Measurements from ENCODE around the gene F9. TPM values are rescaled to one million over a fixed set of nuclear protein-coding genes. Genes with fewer than 3 reads are reported as not detected.

F9 gene
- total and polyA plus RNA-seq, 10 of the 15 experiments (the other 5 are each of a cell fraction or from before 2014, with no cell fraction given) = 0.18 TPM; not detected in 9

DNA sequence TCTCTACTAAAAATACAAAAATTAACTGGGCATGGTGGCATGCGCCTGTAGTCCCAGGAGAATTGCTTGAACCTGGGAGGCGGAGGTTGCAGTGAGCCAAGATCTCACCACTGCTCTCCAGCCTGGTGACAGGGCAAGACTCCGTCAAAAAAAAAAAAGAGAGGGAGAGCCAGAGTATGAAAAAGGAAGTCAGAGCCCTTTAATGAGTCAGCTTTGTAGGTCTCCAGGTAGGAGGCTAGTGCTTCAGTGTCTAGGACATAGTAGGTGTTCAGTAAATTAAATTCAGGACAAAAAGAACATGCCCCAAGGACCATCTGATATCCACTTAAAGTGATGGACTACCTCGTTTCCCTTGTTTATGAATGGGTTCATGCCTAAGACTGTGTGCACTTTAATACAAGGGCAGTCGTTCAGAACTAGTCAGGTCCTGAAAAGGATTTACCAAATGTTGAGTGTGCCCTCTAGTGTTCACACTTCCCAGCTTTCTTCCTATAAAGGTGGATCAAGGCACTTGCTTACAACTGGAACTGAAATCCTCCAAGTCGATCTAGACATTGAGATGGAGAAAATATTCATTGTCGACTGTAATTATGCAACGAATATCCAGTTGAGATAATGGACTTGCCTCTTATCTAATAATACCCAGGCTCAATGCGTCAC, 29.0 kb downstream of the F9 start:
- TF ChIP-seq USF2 (IDR thresholded peaks at IDR 0.05; ENCODE audit: borderline replicate concordance, low read depth, low read length) (no peak), TCF3 (IDR thresholded peaks at IDR 0.05; ENCODE audit: borderline replicate concordance, insufficient read depth, low read depth, low read length) (no peak), SMC3 (IDR thresholded peaks at IDR 0.05; ENCODE audit: borderline replicate concordance, low read length) (peak; percentile 59; the same call in 1 of the 2 replicates), NFIC (IDR thresholded peaks at IDR 0.05; ENCODE audit: low read depth, low read length) (no peak), EP300 (IDR thresholded peaks at IDR 0.05; ENCODE audit: borderline replicate concordance in 1 of 2, control insufficient read depth in 1 of 2, low read depth in 2 of 2, low read length in 2 of 2) (no peak), ELK1 (IDR thresholded peaks at IDR 0.05; ENCODE audit: low read depth, low read length) (no peak), RAD21 (IDR thresholded peaks at IDR 0.05; ENCODE audit: insufficient read depth, low read depth, low read length) (peak; percentile 78), HDAC6 (IDR thresholded peaks at IDR 0.05; ENCODE audit: unreplicated experiment) (no peak)
- TF ChIP-seq, protein P1, sequence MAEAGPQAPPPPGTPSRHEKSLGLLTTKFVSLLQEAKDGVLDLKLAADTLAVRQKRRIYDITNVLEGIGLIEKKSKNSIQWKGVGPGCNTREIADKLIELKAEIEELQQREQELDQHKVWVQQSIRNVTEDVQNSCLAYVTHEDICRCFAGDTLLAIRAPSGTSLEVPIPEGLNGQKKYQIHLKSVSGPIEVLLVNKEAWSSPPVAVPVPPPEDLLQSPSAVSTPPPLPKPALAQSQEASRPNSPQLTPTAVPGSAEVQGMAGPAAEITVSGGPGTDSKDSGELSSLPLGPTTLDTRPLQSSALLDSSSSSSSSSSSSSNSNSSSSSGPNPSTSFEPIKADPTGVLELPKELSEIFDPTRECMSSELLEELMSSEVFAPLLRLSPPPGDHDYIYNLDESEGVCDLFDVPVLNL (IDR thresholded peaks at IDR 0.05; ENCODE audit: low read depth, low read length) = no peak
- TF ChIP-seq, protein P2, sequence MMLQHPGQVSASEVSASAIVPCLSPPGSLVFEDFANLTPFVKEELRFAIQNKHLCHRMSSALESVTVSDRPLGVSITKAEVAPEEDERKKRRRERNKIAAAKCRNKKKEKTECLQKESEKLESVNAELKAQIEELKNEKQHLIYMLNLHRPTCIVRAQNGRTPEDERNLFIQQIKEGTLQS (IDR thresholded peaks at IDR 0.05; ENCODE audit: borderline replicate concordance, extremely low read depth, low read depth, low read length) = no peak
- TF ChIP-seq, protein P3, sequence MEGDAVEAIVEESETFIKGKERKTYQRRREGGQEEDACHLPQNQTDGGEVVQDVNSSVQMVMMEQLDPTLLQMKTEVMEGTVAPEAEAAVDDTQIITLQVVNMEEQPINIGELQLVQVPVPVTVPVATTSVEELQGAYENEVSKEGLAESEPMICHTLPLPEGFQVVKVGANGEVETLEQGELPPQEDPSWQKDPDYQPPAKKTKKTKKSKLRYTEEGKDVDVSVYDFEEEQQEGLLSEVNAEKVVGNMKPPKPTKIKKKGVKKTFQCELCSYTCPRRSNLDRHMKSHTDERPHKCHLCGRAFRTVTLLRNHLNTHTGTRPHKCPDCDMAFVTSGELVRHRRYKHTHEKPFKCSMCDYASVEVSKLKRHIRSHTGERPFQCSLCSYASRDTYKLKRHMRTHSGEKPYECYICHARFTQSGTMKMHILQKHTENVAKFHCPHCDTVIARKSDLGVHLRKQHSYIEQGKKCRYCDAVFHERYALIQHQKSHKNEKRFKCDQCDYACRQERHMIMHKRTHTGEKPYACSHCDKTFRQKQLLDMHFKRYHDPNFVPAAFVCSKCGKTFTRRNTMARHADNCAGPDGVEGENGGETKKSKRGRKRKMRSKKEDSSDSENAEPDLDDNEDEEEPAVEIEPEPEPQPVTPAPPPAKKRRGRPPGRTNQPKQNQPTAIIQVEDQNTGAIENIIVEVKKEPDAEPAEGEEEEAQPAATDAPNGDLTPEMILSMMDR (IDR thresholded peaks at IDR 0.05 in 2 of 3, conservative IDR thresholded peaks at IDR 0.05 in 1 of 3; ENCODE audit: control insufficient read depth in 2 of 3, extremely low read depth in 1 of 3, insufficient read depth in 1 of 3, low read depth in 3 of 3, low read length in 3 of 3) = peak; percentile 51 to 61 (median 58); a peak in 5 of 6 replicates
- H3K9me3 ChIP-seq (replicated peaks; ENCODE audit: control insufficient read depth, insufficient read depth, low read length) = no peaks in the 10 kb centered on the region
- no TSS peak for BruUV-seq (replicated peaks)
- RAD21 ChIA-PET (ENCODE audit: unreplicated experiment) = interaction anchor here (1.1 to 1.3 kb wide), 2 partner anchors 710 to 784 kb away, joined by 3 to 4 read pairs; no protein-coding TSS in a partner anchor
- no peaks in the 10 kb centered on the region for H3K79me2 ChIP-seq (ENCODE audit: control insufficient read depth, insufficient read depth, low read length)
- H3K4me1 ChIP-seq (ENCODE audit: control insufficient read depth, insufficient read depth, low read length) = peaks cover 6% of the 10 kb centered on the region
- peak; percentile 30 for DNase-seq (ENCODE audit: low read depth, low spot score)
- SMC1A ChIA-PET (ENCODE audit: uncharacterized antibody, unreplicated experiment) = interaction anchor here (0.6 to 1.5 kb wide), 6 partner anchors 16 to 701 kb away, joined by 3 read pairs; no protein-coding TSS in a partner anchor
- in situ Hi-C loops (cut with MboI) (loop anchor here (10.0 kb wide), 3 partner anchors 375 to 785 kb away; partner anchors contain the start of gene ATP11C), intact Hi-C loops (cut with micrococcal nuclease; ENCODE audit: unreplicated experiment) (loop anchor here (1.0 to 10.0 kb wide), 3 partner anchors 405 to 784 kb away; partner anchors contain the start of gene CXorf66)
- H3K4me2 ChIP-seq (ENCODE audit: control insufficient read depth, insufficient read depth) = no peak overlapping the region
- CTCF ChIA-PET = interaction anchor here (0.5 to 2.3 kb wide), 15 partner anchors 8 to 785 kb away, joined by 3 to 11 read pairs (median 5); partner anchors contain the start of gene ATP11C
- FAIRE-seq = peak; percentile 83
- 10% methylated on average over 8 of the region's 9 CpGs for WGBS (ENCODE audit: insufficient coverage, insufficient replicate concordance, low lambda C conversion rate, missing lambda C conversion rate)
- ATAC-seq = peak; percentile 97
- no peaks in the 10 kb centered on the region for H3K36me3 ChIP-seq (ENCODE audit: control insufficient read depth in 2 of 2, insufficient read depth in 2 of 2, low read length in 1 of 2)
- POLR2A ChIA-PET = interaction anchor here (1.2 kb wide), 1 partner anchor 248 kb away, joined by 3 read pairs; no protein-coding TSS in a partner anchor
- no peaks in the 10 kb centered on the region for H3K27me3 ChIP-seq (replicated peaks in 1 of 2; ENCODE audit: control insufficient read depth in 2 of 2, insufficient read depth in 2 of 2, low read length in 1 of 2)
- no peak overlapping the region for H3K9ac ChIP-seq (ENCODE audit: control insufficient read depth, insufficient read depth, low read length)
- H3K27ac ChIP-seq (ENCODE audit: control insufficient read depth, insufficient read depth) = no peak overlapping the region
- H4K20me1 ChIP-seq (ENCODE audit: control insufficient read depth, insufficient read depth) = no peaks in the 10 kb centered on the region
- no peak overlapping the region for H3K4me3 ChIP-seq
- H2AFZ ChIP-seq (ENCODE audit: control insufficient read depth, low read depth, low read length) = no peak overlapping the region
